H1 (cell line): ENCODE data around the gene VEPH1. TPM values are rescaled to one million over a fixed set of nuclear protein-coding genes. Genes with fewer than 3 reads are reported as not detected.

Experiments
- CTCF ChIA-PET: fragments of 300-600 bp; sonication (Branson Sonifier 250); formaldehyde crosslinking; loops from one replicate; lab custom pipeline; 2021; ENCODE audit not compliant: partially characterized antibody; lab: Charles Lee
- POLR2A ChIA-PET: fragments of 300-600 bp; sonication (Branson Sonifier 250); formaldehyde crosslinking; loops from one replicate; lab custom pipeline; 2021; ENCODE audit warnings: inconsistent platforms; ENCODE audit not compliant: partially characterized antibody; lab: Charles Lee
- DNase-seq, 2 experiments: peaks; one replicate each; pipeline versions ENCODE4 v3.0.0 to v3.0.0-alpha.2; 2010 to 2022; ENCODE audit warnings: low spot score in 2 of 2, low read depth in 1 of 2, mixed read lengths in 1 of 2
- FAIRE-seq: peaks from 2 replicates; lab custom pipeline; 2011; peaks lifted over from hg19 to GRCh38; lab: Jason Lieb, UNC
- H2AFZ ChIP-seq: 2 replicates; pipeline ENCODE4 v1.8.1; 2012; ENCODE audit warnings: low read length, inconsistent platforms
- H2AK5ac ChIP-seq: 2 replicates; pipeline ENCODE4 v1.6.1; 2013; ENCODE audit warnings: low read depth, low read length
- H2BK120ac ChIP-seq: replicated peaks from 2 replicates; pipeline ENCODE3; 2013; ENCODE audit warnings: low read depth, low read length, inconsistent platforms
- H2BK12ac ChIP-seq: 2 replicates; pipeline ENCODE4 v1.6.1; 2013; ENCODE audit warnings: low read depth, low read length
- H2BK15ac ChIP-seq: 2 replicates; pipeline ENCODE4 v1.6.1; 2013; ENCODE audit warnings: low read length
- H2BK20ac ChIP-seq: 2 replicates; pipeline ENCODE4 v1.6.1; 2013; ENCODE audit warnings: low read length
- H2BK5ac ChIP-seq: 2 replicates; pipeline ENCODE4 v1.6.1; 2013; ENCODE audit warnings: low read depth, low read length
- H3K14ac ChIP-seq: 2 replicates; pipeline ENCODE4 v1.6.1; 2013; ENCODE audit warnings: inconsistent platforms; ENCODE audit not compliant: insufficient read length
- H3K18ac ChIP-seq: 2 replicates; pipeline ENCODE4 v1.6.1; 2013; ENCODE audit warnings: low read length; ENCODE audit errors: extremely low read depth
- H3K23ac ChIP-seq: 2 replicates; pipeline ENCODE4 v1.6.1; 2013; ENCODE audit warnings: inconsistent platforms; ENCODE audit not compliant: insufficient read length
- H3K23me2 ChIP-seq: 2 replicates; pipeline ENCODE4 v1.6.1; 2013; ENCODE audit warnings: low read depth, low read length
- H3K27ac ChIP-seq: 2 replicates; pipeline ENCODE4 v1.6.1; 2011; ENCODE audit warnings: low read depth, low read length, inconsistent platforms
- H3K27me3 ChIP-seq, 4 experiments: replicated peaks in 1 of 4; 1 replicate in 1 of 4; 2 replicates in 3 of 4; pipeline versions ENCODE4 v1.6.1 to v1.8.1; 2011 to 2013; ENCODE audit warnings: low read length in 3 of 4, mild to moderate bottlenecking in 3 of 4, inconsistent platforms in 2 of 4, mixed read lengths in 2 of 4, moderate library complexity in 1 of 4; ENCODE audit not compliant: control insufficient read depth in 3 of 4, insufficient read depth in 3 of 4; ENCODE audit errors: extremely low read depth in 1 of 4
- H3K36me3 ChIP-seq, 4 experiments: 2 replicates each; pipeline versions ENCODE4 v1.6.1 to v1.8.1; 2011 to 2013; ENCODE audit warnings: mild to moderate bottlenecking in 4 of 4, low read length in 3 of 4, moderate library complexity in 2 of 4, control low read depth in 1 of 4, inconsistent platforms in 1 of 4; ENCODE audit not compliant: insufficient read depth in 4 of 4, control insufficient read depth in 2 of 4
- H3K4ac ChIP-seq: replicated peaks from 2 replicates; pipeline ENCODE3; 2013; ENCODE audit warnings: low read length, low read depth, mixed read lengths, inconsistent platforms; ENCODE audit not compliant: insufficient read length
- H3K4me1 ChIP-seq, 4 experiments: replicated peaks in 1 of 4; 1 replicate in 1 of 4; 2 replicates in 3 of 4; pipeline versions ENCODE4 v1.6.1 to v1.8.1; 2011 to 2013; ENCODE audit warnings: low read length in 3 of 4, inconsistent platforms in 2 of 4, mixed read lengths in 1 of 4; ENCODE audit not compliant: insufficient read depth in 4 of 4, control insufficient read depth in 3 of 4
- H3K4me2 ChIP-seq, 2 experiments: 2 replicates each; pipeline versions ENCODE4 v1.6.1 to v1.8.1; 2011 to 2013; ENCODE audit warnings: low read depth in 2 of 2, low read length in 2 of 2, control low read depth in 1 of 2, inconsistent platforms in 1 of 2, mild to moderate bottlenecking in 1 of 2; ENCODE audit not compliant: insufficient read depth in 1 of 2
- H3K4me3 ChIP-seq, 4 experiments: fragments of 200-600, 300-600 bp in 1 of 4; sonication (generic), shearing (Covaris generic), sonication (Bioruptor Twin) in 1 of 4; 2 replicates each; pipeline versions ENCODE4 v1.5.1 to v1.8.1; 2011 to 2016; ENCODE audit warnings: low read length in 4 of 4, low read depth in 3 of 4, control low read depth in 2 of 4, inconsistent platforms in 2 of 4, mild to moderate bottlenecking in 2 of 4, mixed read lengths in 1 of 4, moderate library complexity in 1 of 4; ENCODE audit not compliant: insufficient read depth in 2 of 4; ENCODE audit errors: extremely low read depth in 1 of 4
- H3K56ac ChIP-seq: replicated peaks from 2 replicates; pipeline ENCODE3; 2013; ENCODE audit warnings: low read depth, mild to moderate bottlenecking, mixed read lengths, low read length, inconsistent platforms; ENCODE audit not compliant: insufficient read length
- H3K79me1 ChIP-seq: 2 replicates; pipeline ENCODE4 v1.6.1; 2013; ENCODE audit warnings: low read depth, low read length, control low read depth
- H3K79me2 ChIP-seq, 2 experiments: 2 replicates each; pipeline versions ENCODE4 v1.6.1 to v1.8.1; 2012 to 2013; ENCODE audit warnings: low read length in 2 of 2, mild to moderate bottlenecking in 2 of 2, inconsistent platforms in 1 of 2; ENCODE audit not compliant: insufficient read depth in 2 of 2, control insufficient read depth in 1 of 2
- H3K9ac ChIP-seq, 4 experiments: replicated peaks in 1 of 4; 1 replicate in 1 of 4; 2 replicates in 3 of 4; pipeline versions ENCODE4 v1.6.1 to v1.8.1; 2011 to 2013; ENCODE audit warnings: low read depth in 3 of 4, low read length in 3 of 4, control low read depth in 2 of 4, mild to moderate bottlenecking in 2 of 4, moderate library complexity in 2 of 4, inconsistent platforms in 1 of 4; ENCODE audit errors: extremely low read depth in 1 of 4
- H3K9me3 ChIP-seq, 2 experiments: 2 replicates each; pipeline versions ENCODE4 v1.6.1 to v1.8.1; 2012 to 2013; ENCODE audit warnings: mild to moderate bottlenecking in 2 of 2, moderate library complexity in 2 of 2, control low read depth in 1 of 2, inconsistent platforms in 1 of 2, low read depth in 1 of 2, low read length in 1 of 2, mixed read lengths in 1 of 2; ENCODE audit not compliant: insufficient read depth in 2 of 2
- H4K20me1 ChIP-seq, 2 experiments: replicated peaks in 1 of 2; 2 replicates each; pipeline versions ENCODE3 to v1.8.1; 2011 to 2013; ENCODE audit warnings: inconsistent platforms in 2 of 2, low read length in 2 of 2, mild to moderate bottlenecking in 1 of 2; ENCODE audit not compliant: insufficient read depth in 2 of 2, control insufficient read depth in 1 of 2
- H4K5ac ChIP-seq: 2 replicates; pipeline ENCODE4 v1.6.1; 2013; ENCODE audit warnings: low read length, low read depth, mixed read lengths, inconsistent platforms; ENCODE audit not compliant: insufficient read length
- H4K8ac ChIP-seq: 2 replicates; pipeline ENCODE4 v1.8.0; 2013; ENCODE audit warnings: mild to moderate bottlenecking, moderate library complexity, low read length, inconsistent platforms; ENCODE audit not compliant: insufficient read depth; ENCODE audit errors: extremely low read depth
- H4K91ac ChIP-seq: replicated peaks from 2 replicates; pipeline ENCODE3; 2013; ENCODE audit warnings: low read length, mixed read lengths, inconsistent platforms; ENCODE audit not compliant: insufficient read length
- CBX5 ChIP-seq: fragments of 300-800, 300-1000 bp; sonication (generic); IDR thresholded peaks from 2 replicates; pipeline ENCODE4 v1.7.1; 2016; ENCODE audit warnings: antibody characterized with exemption, low read length, low read depth
- TEAD4 ChIP-seq: IDR thresholded peaks from 2 replicates; pipeline ENCODE4 v1.6.1; 2012; ENCODE audit warnings: low read depth, low read length, inconsistent platforms, mixed read lengths
- WGBS, 2 experiments: shearing (Covaris generic) in 1 of 2; methylation state at CpG; one replicate each; pipeline versions ENCODE4 v1.1.6 to v1.1.7; 2013 to 2015; ENCODE audit warnings: low lambda C conversion rate in 2 of 2, mixed read lengths in 2 of 2, inconsistent platforms in 1 of 2, low coverage in 1 of 2, missing lambda C conversion rate in 1 of 2; ENCODE audit not compliant: insufficient replicate concordance in 2 of 2, insufficient coverage in 1 of 2, insufficient read length in 1 of 2; ENCODE audit errors: extremely low coverage in 1 of 2, missing lambda C conversion rate in 1 of 2; 5-methylcytosine and 5-hydroxymethylcytosine counted together
- polyA plus RNA-seq, 7 experiments: library from polyadenylated mRNA; depleted of rRNA in 3 of 7; stranded (reverse) in 5 of 7; unstranded in 2 of 7; fragments of >200 nt in 5 of 7; fragments of 200-250 nt in 2 of 7; gene quantifications; 1 replicate in 5 of 7; 2 replicates in 1 of 7; 4 replicates in 1 of 7; pipeline versions ENCODE4 v1.2.1 to v1.2.3, GENCODE V29; 2011 to 2013; ENCODE audit warnings: missing spikeins in 2 of 7, mixed read lengths in 2 of 7
- total RNA-seq: library from RNA; stranded (reverse); fragmentation: NEBNext Ultra II Directional; extraction: Animal tissue kit (Norgen Biotek cat#: 25700); gene quantifications from 2 replicates; pipeline ENCODE4 v1.2.1, GENCODE V29; 2021

VEPH1 gene
- total and polyA plus RNA-seq, 2 of the 8 experiments (the other 6 are each of a cell fraction or from before 2014, with no cell fraction given), result 12.0 to 18.3 TPM

DNA sequence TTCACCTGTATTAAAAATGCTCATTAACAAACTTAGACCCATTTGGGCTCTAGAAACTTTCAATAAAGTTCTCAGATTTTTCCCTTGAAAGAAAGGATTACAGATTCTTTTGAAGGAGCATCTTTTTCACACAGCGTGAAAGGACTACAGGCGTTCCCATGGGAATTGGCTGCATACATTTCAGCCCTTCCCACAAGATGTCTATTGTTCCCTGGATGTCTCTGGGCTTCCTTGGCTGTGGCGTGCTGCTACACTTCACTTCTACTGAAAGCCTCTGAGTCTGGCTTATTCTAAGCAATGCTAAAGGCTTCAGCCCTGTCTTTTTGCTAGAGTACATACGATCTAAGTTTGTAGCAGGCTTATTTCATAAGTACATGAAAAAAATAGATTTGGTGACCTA is 1.4 kb downstream of the VEPH1 start:
- TF ChIP-seq CBX5 (no peak), TEAD4 (0 out of 2 replicates have a peak, but pooled peaks have one; percentile 8)
- TF ChIP-seq, all 59 proteins: peak for 1
- H3K14ac ChIP-seq, result no peak overlapping the region
- no peak overlapping the region for H3K9ac ChIP-seq
- H3K4me1 ChIP-seq, result peaks cover 4 to 21% (median 18%) of the 10 kb centered on the region in 4 experiments; a peak in 5 of 7 replicates
- no peak overlapping the region for H4K5ac ChIP-seq
- ChIA-PET CTCF (no interaction called here), POLR2A (interaction anchor here (0.8 kb wide), 1 partner anchor 41 kb away, joined by 3 read pairs; no protein-coding TSS in a partner anchor)
- no peaks in the 10 kb centered on the region for H3K27me3 ChIP-seq
- H4K8ac ChIP-seq, result no peak overlapping the region
- no peak overlapping the region for H2BK5ac ChIP-seq
- no peak overlapping the region for H2AK5ac ChIP-seq
- H3K79me1 ChIP-seq, result no peaks in the 10 kb centered on the region
- H3K23ac ChIP-seq, result no peak overlapping the region
- no peaks in the 10 kb centered on the region for H4K20me1 ChIP-seq
- H3K9me3 ChIP-seq, result no peaks in the 10 kb centered on the region
- no peak overlapping the region for H3K4me2 ChIP-seq
- no peak overlapping the region for H2AFZ ChIP-seq
- no peak overlapping the region for H3K4me3 ChIP-seq
- H2BK20ac ChIP-seq, result no peak overlapping the region
- H2BK15ac ChIP-seq, result no peak overlapping the region
- H3K4ac ChIP-seq, result no peak overlapping the region
- no peak overlapping the region for H2BK120ac ChIP-seq
- no peak overlapping the region for H3K56ac ChIP-seq
- FAIRE-seq (peak; percentile 28), DNase-seq (no peak)
- H3K27ac ChIP-seq, result no peak overlapping the region
- H3K36me3 ChIP-seq, result no peaks in the 10 kb centered on the region
- WGBS, 2 experiments, result 45% methylated on average over 4 of the region's 4 CpGs; no CpG with 5 or more reads in 1 of the 2 experiments
- peaks cover 3% of the 10 kb centered on the region; the same call in 1 of the 2 replicates for H3K23me2 ChIP-seq
- H3K18ac ChIP-seq, result no peak overlapping the region
- H3K79me2 ChIP-seq, result peaks cover 0 to 4% of the 10 kb centered on the region in 2 experiments; a peak in 1 of 4 replicates
- no peak overlapping the region for H4K91ac ChIP-seq
- no peak overlapping the region for H2BK12ac ChIP-seq
